ENCODE measurements around the gene MITF. TPM values are rescaled to one million over a fixed set of nuclear protein-coding genes. Genes with fewer than 3 reads are reported as not detected.

MITF gene
- total RNA-seq, 2 experiments from 2014 or later, result not detected

GRCh38 chr3:69775751-69776150, 36.5 kb downstream of the MITF start:
- no peaks in the 10 kb centered on the region for H4K20me1 ChIP-seq (ENCODE audit: insufficient read depth, low read length)
- H3K27ac ChIP-seq (ENCODE audit: low read depth, low read length, poor library complexity, severe bottlenecking), result no peak overlapping the region
- BruUV-seq (replicated peaks), result no TSS peak
- no peaks in the 10 kb centered on the region for H3K4me1 ChIP-seq (ENCODE audit: insufficient read depth, low read length, poor library complexity, severe bottlenecking)
- no peak for DNase-seq (ENCODE audit: low spot score)
- no peaks in the 10 kb centered on the region for H3K9me3 ChIP-seq (ENCODE audit: low read length)
- no peak overlapping the region for H3K4me3 ChIP-seq (ENCODE audit: low read depth, low read length, poor library complexity, severe bottlenecking)
- no peak overlapping the region for H2AFZ ChIP-seq (ENCODE audit: low read length)
- CTCF ChIA-PET (ENCODE audit: unreplicated experiment), result no interaction called here
- no peaks in the 10 kb centered on the region for H3K36me3 ChIP-seq (ENCODE audit: insufficient read depth, low read length)
- H3K9me2 ChIP-seq (ENCODE audit: insufficient read depth, low read length), result no peaks in the 10 kb centered on the region
- POLR2A ChIA-PET, result no interaction called here
- H3K79me2 ChIP-seq (ENCODE audit: insufficient read depth, low read depth, low read length), result no peaks in the 10 kb centered on the region
- TF ChIP-seq EZH2phosphoT487 (IDR thresholded peaks at IDR 0.05; ENCODE audit: borderline replicate concordance, low read depth, low read length), result no peak
- TF ChIP-seq, protein P1, sequence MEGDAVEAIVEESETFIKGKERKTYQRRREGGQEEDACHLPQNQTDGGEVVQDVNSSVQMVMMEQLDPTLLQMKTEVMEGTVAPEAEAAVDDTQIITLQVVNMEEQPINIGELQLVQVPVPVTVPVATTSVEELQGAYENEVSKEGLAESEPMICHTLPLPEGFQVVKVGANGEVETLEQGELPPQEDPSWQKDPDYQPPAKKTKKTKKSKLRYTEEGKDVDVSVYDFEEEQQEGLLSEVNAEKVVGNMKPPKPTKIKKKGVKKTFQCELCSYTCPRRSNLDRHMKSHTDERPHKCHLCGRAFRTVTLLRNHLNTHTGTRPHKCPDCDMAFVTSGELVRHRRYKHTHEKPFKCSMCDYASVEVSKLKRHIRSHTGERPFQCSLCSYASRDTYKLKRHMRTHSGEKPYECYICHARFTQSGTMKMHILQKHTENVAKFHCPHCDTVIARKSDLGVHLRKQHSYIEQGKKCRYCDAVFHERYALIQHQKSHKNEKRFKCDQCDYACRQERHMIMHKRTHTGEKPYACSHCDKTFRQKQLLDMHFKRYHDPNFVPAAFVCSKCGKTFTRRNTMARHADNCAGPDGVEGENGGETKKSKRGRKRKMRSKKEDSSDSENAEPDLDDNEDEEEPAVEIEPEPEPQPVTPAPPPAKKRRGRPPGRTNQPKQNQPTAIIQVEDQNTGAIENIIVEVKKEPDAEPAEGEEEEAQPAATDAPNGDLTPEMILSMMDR (conservative IDR thresholded peaks at IDR 0.05; ENCODE audit: low read length), result no peak
- intact Hi-C loops (cut with micrococcal nuclease; ENCODE audit: unreplicated experiment), result no loop called here
- H3K4me2 ChIP-seq (ENCODE audit: low read length), result no peak overlapping the region

DNA sequence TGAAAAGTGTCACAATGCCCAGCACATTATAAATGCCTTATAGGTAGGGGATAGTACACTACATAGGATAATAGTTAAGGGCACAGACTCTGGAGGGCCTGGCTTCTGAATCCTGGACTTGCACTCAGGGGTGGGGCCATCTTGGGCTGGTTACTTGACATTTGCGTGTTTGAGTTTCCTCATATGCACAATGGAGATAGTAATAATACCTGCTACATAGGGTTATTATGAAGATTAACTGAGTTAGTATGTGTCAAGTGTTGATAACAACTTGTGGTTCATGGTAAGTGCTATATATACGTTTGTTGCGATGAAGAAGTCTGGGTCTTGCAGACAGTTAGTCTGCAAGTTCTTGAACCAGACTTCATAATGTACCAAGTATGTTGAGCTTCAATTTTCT, 37.0 kb downstream of the MITF start:
- H3K4me3 ChIP-seq (ENCODE audit: low read depth, low read length, poor library complexity, severe bottlenecking), result no peak overlapping the region
- no peak overlapping the region for H2AFZ ChIP-seq (ENCODE audit: low read length)
- no peak for DNase-seq (ENCODE audit: low spot score)
- H3K36me3 ChIP-seq (ENCODE audit: insufficient read depth, low read length), result no peaks in the 10 kb centered on the region
- no peaks in the 10 kb centered on the region for H3K79me2 ChIP-seq (ENCODE audit: insufficient read depth, low read depth, low read length)
- H4K20me1 ChIP-seq (ENCODE audit: insufficient read depth, low read length), result no peaks in the 10 kb centered on the region
- no peak overlapping the region for H3K4me2 ChIP-seq (ENCODE audit: low read length)
- intact Hi-C loops (cut with micrococcal nuclease; ENCODE audit: unreplicated experiment), result no loop called here
- TF ChIP-seq, protein P1 (conservative IDR thresholded peaks at IDR 0.05; ENCODE audit: low read length), result no peak
- no peak for TF ChIP-seq EZH2phosphoT487 (IDR thresholded peaks at IDR 0.05; ENCODE audit: borderline replicate concordance, low read depth, low read length)
- H3K27ac ChIP-seq (ENCODE audit: low read depth, low read length, poor library complexity, severe bottlenecking), result no peak overlapping the region
- H3K9me3 ChIP-seq (ENCODE audit: low read length), result no peaks in the 10 kb centered on the region
- H3K9me2 ChIP-seq (ENCODE audit: insufficient read depth, low read length), result no peaks in the 10 kb centered on the region
- no peaks in the 10 kb centered on the region for H3K4me1 ChIP-seq (ENCODE audit: insufficient read depth, low read length, poor library complexity, severe bottlenecking)
- no TSS peak for BruUV-seq (replicated peaks)
- CTCF ChIA-PET (ENCODE audit: unreplicated experiment), result no interaction called here
- POLR2A ChIA-PET, result no interaction called here

- H3K27ac ChIP-seq (ENCODE audit: low read depth, low read length, poor library complexity, severe bottlenecking), result no peak overlapping the region
- TF ChIP-seq, protein P1 (conservative IDR thresholded peaks at IDR 0.05; ENCODE audit: low read length), result no peak
- TF ChIP-seq EZH2phosphoT487 (IDR thresholded peaks at IDR 0.05; ENCODE audit: borderline replicate concordance, low read depth, low read length), result no peak
- no peaks in the 10 kb centered on the region for H3K4me1 ChIP-seq (ENCODE audit: insufficient read depth, low read length, poor library complexity, severe bottlenecking)
- CTCF ChIA-PET (ENCODE audit: unreplicated experiment), result no interaction called here
- no peaks in the 10 kb centered on the region for H3K36me3 ChIP-seq (ENCODE audit: insufficient read depth, low read length)
- no peak overlapping the region for H3K4me2 ChIP-seq (ENCODE audit: low read length)
- no peaks in the 10 kb centered on the region for H3K79me2 ChIP-seq (ENCODE audit: insufficient read depth, low read depth, low read length)
- POLR2A ChIA-PET, result no interaction called here
- no peak for DNase-seq (ENCODE audit: low spot score)
- H4K20me1 ChIP-seq (ENCODE audit: insufficient read depth, low read length), result no peaks in the 10 kb centered on the region
- H2AFZ ChIP-seq (ENCODE audit: low read length), result no peak overlapping the region
- intact Hi-C loops (cut with micrococcal nuclease; ENCODE audit: unreplicated experiment), result no loop called here
- no peak overlapping the region for H3K4me3 ChIP-seq (ENCODE audit: low read depth, low read length, poor library complexity, severe bottlenecking)
- no peaks in the 10 kb centered on the region for H3K9me3 ChIP-seq (ENCODE audit: low read length)
- H3K9me2 ChIP-seq (ENCODE audit: insufficient read depth, low read length), result no peaks in the 10 kb centered on the region
- BruUV-seq (replicated peaks), result no TSS peak
Measured at GRCh38 chr3:69776920-69777581, 37.8 kb downstream of the MITF start.
